H9 (cell line): Measurements from ENCODE around the gene DDX49. TPM values are rescaled to one million over a fixed set of nuclear protein-coding genes. Genes with fewer than 3 reads are reported as not detected.

Experiments
- DNase-seq: peaks from one replicate; pipeline ENCODE4 v3.0.0-alpha.2; 2017
- H2AFZ ChIP-seq: one replicate; pipeline ENCODE4 v1.6.1; 2013; ENCODE audit warnings: mild to moderate bottlenecking, low read length, control low read depth, moderate library complexity
- H2AK5ac ChIP-seq: 2 replicates; pipeline ENCODE4 v1.6.1; 2013; ENCODE audit warnings: low read length, control low read depth, mixed read lengths; ENCODE audit not compliant: insufficient read length
- H2BK120ac ChIP-seq: one replicate; pipeline ENCODE4 v1.6.1; 2013; ENCODE audit warnings: low read depth, mild to moderate bottlenecking, low read length, control low read depth, inconsistent platforms; ENCODE audit not compliant: poor library complexity, severe bottlenecking
- H2BK12ac ChIP-seq: 2 replicates; pipeline ENCODE4 v1.6.1; 2013; ENCODE audit warnings: low read length, control low read depth, mixed read lengths, low read depth; ENCODE audit not compliant: insufficient read length
- H2BK15ac ChIP-seq: 2 replicates; pipeline ENCODE4 v1.6.1; 2013; ENCODE audit warnings: low read depth, low read length, control low read depth
- H2BK20ac ChIP-seq: one replicate; pipeline ENCODE4 v1.6.1; 2013; ENCODE audit warnings: low read depth, mild to moderate bottlenecking, low read length, control low read depth, inconsistent platforms; ENCODE audit not compliant: poor library complexity, severe bottlenecking
- H2BK5ac ChIP-seq: 2 replicates; pipeline ENCODE4 v1.6.1; 2013; ENCODE audit warnings: low read length, control low read depth, mixed read lengths; ENCODE audit not compliant: insufficient read length
- H3K14ac ChIP-seq: 2 replicates; pipeline ENCODE4 v1.6.1; 2013; ENCODE audit warnings: low read length, control low read depth; ENCODE audit not compliant: insufficient read depth
- H3K18ac ChIP-seq: 2 replicates; pipeline ENCODE4 v1.6.1; 2013; ENCODE audit warnings: low read depth, mild to moderate bottlenecking, mixed read lengths, low read length, control low read depth; ENCODE audit not compliant: insufficient read length
- H3K23ac ChIP-seq: 2 replicates; pipeline ENCODE4 v1.6.1; 2013; ENCODE audit warnings: low read length, control low read depth, mixed read lengths, low read depth; ENCODE audit not compliant: insufficient read length
- H3K23me2 ChIP-seq: 2 replicates; pipeline ENCODE4 v1.6.1; 2013; ENCODE audit warnings: low read depth, mild to moderate bottlenecking, mixed read lengths, low read length, control low read depth; ENCODE audit not compliant: insufficient read length, poor library complexity, severe bottlenecking
- H3K27ac ChIP-seq: 2 replicates; pipeline ENCODE4 v1.5.1; 2013; ENCODE audit warnings: low read length, control low read depth, mixed read lengths, low read depth; ENCODE audit not compliant: insufficient read length
- H3K27me3 ChIP-seq: 2 replicates; pipeline ENCODE4 v1.6.1; 2013; ENCODE audit warnings: low read length, control low read depth, inconsistent platforms; ENCODE audit not compliant: insufficient read depth
- H3K4ac ChIP-seq: 2 replicates; pipeline ENCODE4 v1.6.1; 2013; ENCODE audit warnings: low read depth, mild to moderate bottlenecking, control low read depth, inconsistent platforms, low read length, moderate library complexity
- H3K4me1 ChIP-seq: 2 replicates; pipeline ENCODE4 v1.6.1; 2013; ENCODE audit warnings: low read length, control low read depth, inconsistent platforms; ENCODE audit not compliant: insufficient read depth
- H3K4me2 ChIP-seq: 2 replicates; pipeline ENCODE4 v1.6.1; 2013; ENCODE audit warnings: low read length, control low read depth, mixed read lengths; ENCODE audit not compliant: insufficient read length, insufficient read depth
- H3K56ac ChIP-seq: 2 replicates; pipeline ENCODE4 v1.6.1; 2013; ENCODE audit warnings: low read depth, mild to moderate bottlenecking, mixed read lengths, low read length, control low read depth; ENCODE audit not compliant: insufficient read length
- H3K79me1 ChIP-seq: 2 replicates; pipeline ENCODE4 v1.6.1; 2013; ENCODE audit warnings: low read depth, mild to moderate bottlenecking, moderate library complexity, low read length, control low read depth, inconsistent platforms; ENCODE audit not compliant: insufficient read depth, poor library complexity, severe bottlenecking
- H3K79me2 ChIP-seq: 2 replicates; pipeline ENCODE4 v1.6.1; 2013; ENCODE audit warnings: low read length, control low read depth, inconsistent platforms; ENCODE audit not compliant: insufficient read depth
- H3K9ac ChIP-seq: 2 replicates; pipeline ENCODE4 v1.6.1; 2013; ENCODE audit warnings: low read length, control low read depth, mixed read lengths; ENCODE audit not compliant: insufficient read length; ENCODE audit errors: extremely low read depth
- H3K9me3 ChIP-seq: one replicate; pipeline ENCODE4 v1.6.1; 2013; ENCODE audit warnings: low read depth, low read length, inconsistent platforms; ENCODE audit not compliant: control insufficient read depth
- H3T11ph ChIP-seq: one replicate; pipeline ENCODE4 v1.6.1; 2013; ENCODE audit warnings: mild to moderate bottlenecking, low read length, control low read depth, inconsistent platforms
- H4K20me1 ChIP-seq: one replicate; pipeline ENCODE4 v1.6.1; 2013; ENCODE audit not compliant: control insufficient read depth, insufficient read length, insufficient read depth
- H4K5ac ChIP-seq: 2 replicates; pipeline ENCODE4 v1.6.1; 2013; ENCODE audit warnings: low read depth, mild to moderate bottlenecking, mixed read lengths, low read length, control low read depth; ENCODE audit not compliant: insufficient read length
- H4K8ac ChIP-seq: replicated peaks from 2 replicates; pipeline ENCODE4 v1.6.1; 2013; ENCODE audit warnings: low read length, control low read depth, mixed read lengths, low read depth; ENCODE audit not compliant: insufficient read length
- H4K91ac ChIP-seq: 2 replicates; pipeline ENCODE4 v1.6.1; 2013; ENCODE audit warnings: low read depth, mild to moderate bottlenecking, moderate library complexity, mixed read lengths, low read length, control low read depth; ENCODE audit not compliant: insufficient read length
- H3K27ac Mint-ChIP-seq, 3 experiments: 2 replicates in 2 of 3; 3 replicates in 1 of 3; pipeline ENCODE4 v1.8.0; 2020 to 2021; ENCODE audit warnings: mixed read lengths in 3 of 3, mild to moderate bottlenecking in 1 of 3, moderate library complexity in 1 of 3
- H3K27me3 Mint-ChIP-seq: 2 replicates; pipeline ENCODE4 v1.8.0; 2021; ENCODE audit warnings: low read depth, mild to moderate bottlenecking, moderate library complexity, mixed read lengths
- H3K36me3 Mint-ChIP-seq, 3 experiments: 2 replicates in 2 of 3; 3 replicates in 1 of 3; pipeline ENCODE4 v1.8.0; 2020 to 2021; ENCODE audit warnings: low read depth in 3 of 3, mixed read lengths in 3 of 3; ENCODE audit not compliant: insufficient read depth in 1 of 3
- H3K4me1 Mint-ChIP-seq, 2 experiments: 2 replicates each; pipeline ENCODE4 v1.8.0; 2020; ENCODE audit warnings: mixed read lengths in 2 of 2
- H3K4me3 Mint-ChIP-seq, 2 experiments: 2 replicates in 1 of 2; 3 replicates in 1 of 2; pipeline ENCODE4 v1.8.0; 2020 to 2021; ENCODE audit warnings: mild to moderate bottlenecking in 2 of 2, mixed read lengths in 2 of 2, moderate library complexity in 1 of 2
- H3K9me3 Mint-ChIP-seq, 2 experiments: 2 replicates in 1 of 2; 3 replicates in 1 of 2; pipeline ENCODE4 v1.8.0; 2020; ENCODE audit warnings: mild to moderate bottlenecking in 2 of 2, mixed read lengths in 2 of 2, moderate library complexity in 1 of 2
- WGBS: extraction: QIAGEN DNeasy Blood & Tissue Kit; methylation state at CpG from one replicate; pipeline ENCODE4 v1.1.7; 2013; ENCODE audit warnings: missing lambda C conversion rate, low lambda C conversion rate, mixed read lengths; ENCODE audit not compliant: insufficient read length; ENCODE audit errors: extremely low coverage; 5-methylcytosine and 5-hydroxymethylcytosine counted together
- total RNA-seq: library from RNA; stranded (reverse); gene quantifications from 2 replicates; pipeline ENCODE4 v1.2.1, GENCODE V29; 2021
- TF ChIP-seq, protein P1 (sequence below): fragments of 200-600 bp; sonication (generic); conservative IDR thresholded peaks from 3 replicates; pipeline ENCODE4 v1.8.0; 2021; ENCODE audit warnings: antibody characterized with exemption, mild to moderate bottlenecking

The DDX49 gene
- total RNA-seq, 1 experiment from 2014 or later: 52.3 TPM

GRCh38 chr19:18949858-18950257 is 30.3 kb downstream of the DDX49 start:
- Histone ChIP-seq H3K27me3 (no peaks in the 10 kb centered on the region), H4K5ac (no peak overlapping the region), H3K56ac (no peak overlapping the region), H3K9ac (no peak overlapping the region), H2BK15ac (no peak overlapping the region), H3K79me1 (no peaks in the 10 kb centered on the region), H2AFZ (no peak overlapping the region), H2BK5ac (no peak overlapping the region), H2BK120ac (no peak overlapping the region), H3K4ac (no peak overlapping the region), H3K4me1 (no peaks in the 10 kb centered on the region), H3K27ac (no peak overlapping the region), H4K20me1 (no peaks in the 10 kb centered on the region), H2AK5ac (no peak overlapping the region), H3K79me2 (no peaks in the 10 kb centered on the region), H4K91ac (no peak overlapping the region), H3K18ac (no peak overlapping the region), H4K8ac (no peak overlapping the region), H2BK20ac (no peak overlapping the region), H3K4me2 (no peak overlapping the region), H2BK12ac (no peak overlapping the region), H3K14ac (no peak overlapping the region), H3K23ac (no peak overlapping the region), H3T11ph (no peak overlapping the region), H3K9me3 (no peaks in the 10 kb centered on the region), H3K23me2 (no peaks in the 10 kb centered on the region)
- H3K9me3 Mint-ChIP-seq: peaks cover 2% of the 10 kb centered on the region in 2 experiments; a peak in 2 of 5 replicates
- H3K4me1 Mint-ChIP-seq: no peaks in the 10 kb centered on the region
- TF ChIP-seq, protein P1, sequence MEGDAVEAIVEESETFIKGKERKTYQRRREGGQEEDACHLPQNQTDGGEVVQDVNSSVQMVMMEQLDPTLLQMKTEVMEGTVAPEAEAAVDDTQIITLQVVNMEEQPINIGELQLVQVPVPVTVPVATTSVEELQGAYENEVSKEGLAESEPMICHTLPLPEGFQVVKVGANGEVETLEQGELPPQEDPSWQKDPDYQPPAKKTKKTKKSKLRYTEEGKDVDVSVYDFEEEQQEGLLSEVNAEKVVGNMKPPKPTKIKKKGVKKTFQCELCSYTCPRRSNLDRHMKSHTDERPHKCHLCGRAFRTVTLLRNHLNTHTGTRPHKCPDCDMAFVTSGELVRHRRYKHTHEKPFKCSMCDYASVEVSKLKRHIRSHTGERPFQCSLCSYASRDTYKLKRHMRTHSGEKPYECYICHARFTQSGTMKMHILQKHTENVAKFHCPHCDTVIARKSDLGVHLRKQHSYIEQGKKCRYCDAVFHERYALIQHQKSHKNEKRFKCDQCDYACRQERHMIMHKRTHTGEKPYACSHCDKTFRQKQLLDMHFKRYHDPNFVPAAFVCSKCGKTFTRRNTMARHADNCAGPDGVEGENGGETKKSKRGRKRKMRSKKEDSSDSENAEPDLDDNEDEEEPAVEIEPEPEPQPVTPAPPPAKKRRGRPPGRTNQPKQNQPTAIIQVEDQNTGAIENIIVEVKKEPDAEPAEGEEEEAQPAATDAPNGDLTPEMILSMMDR: no peak
- no peak overlapping the region for H3K27ac Mint-ChIP-seq
- no CpG with 5 or more reads among the region's 3 CpGs for WGBS
- peaks cover 37% of the 10 kb centered on the region for H3K27me3 Mint-ChIP-seq
- no peaks in the 10 kb centered on the region for H3K36me3 Mint-ChIP-seq
- no peak for DNase-seq
- no peak overlapping the region for H3K4me3 Mint-ChIP-seq
